ENCODE results near the gene GMDS. TPM values are rescaled to one million over a fixed set of nuclear protein-coding genes. Genes with fewer than 3 reads are reported as not detected.

The GMDS gene
- total and polyA plus RNA-seq, 2 of the 13 experiments (the other 11 are each of a cell fraction or from before 2014, with no cell fraction given): 64.4 to 112 TPM

DNA sequence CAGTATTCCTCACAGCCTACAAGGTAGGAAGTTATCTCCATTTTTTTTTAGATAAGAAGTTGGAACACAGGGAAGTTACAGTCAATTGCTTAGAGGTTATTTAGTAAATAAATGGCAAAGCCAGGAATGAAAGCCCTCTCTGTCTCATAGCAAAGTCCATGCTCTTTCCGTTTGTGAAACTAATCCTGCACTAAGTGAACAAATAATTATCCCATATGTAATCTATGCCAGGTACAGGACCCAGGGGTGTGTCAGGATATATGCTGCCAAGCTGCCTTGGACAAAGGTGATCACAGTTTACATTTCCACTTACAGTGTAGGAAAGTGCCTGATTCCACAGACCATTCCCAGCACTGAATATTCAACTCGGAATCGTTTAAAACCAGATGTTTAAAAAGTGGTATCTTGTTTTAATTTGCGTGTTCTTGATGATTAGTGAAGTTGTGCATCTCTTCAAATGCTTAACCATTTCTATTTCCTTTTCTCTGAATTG is 13.6 kb upstream of the GMDS start (continued):
- TF ChIP-seq PCBP1 (IDR thresholded peaks at IDR 0.05; ENCODE audit: borderline replicate concordance, low read depth, low read length): no peak
- no peak for TF ChIP-seq GATAD1 (CRISPR knock-in tag; IDR thresholded peaks at IDR 0.05)
- TF ChIP-seq, protein P1, sequence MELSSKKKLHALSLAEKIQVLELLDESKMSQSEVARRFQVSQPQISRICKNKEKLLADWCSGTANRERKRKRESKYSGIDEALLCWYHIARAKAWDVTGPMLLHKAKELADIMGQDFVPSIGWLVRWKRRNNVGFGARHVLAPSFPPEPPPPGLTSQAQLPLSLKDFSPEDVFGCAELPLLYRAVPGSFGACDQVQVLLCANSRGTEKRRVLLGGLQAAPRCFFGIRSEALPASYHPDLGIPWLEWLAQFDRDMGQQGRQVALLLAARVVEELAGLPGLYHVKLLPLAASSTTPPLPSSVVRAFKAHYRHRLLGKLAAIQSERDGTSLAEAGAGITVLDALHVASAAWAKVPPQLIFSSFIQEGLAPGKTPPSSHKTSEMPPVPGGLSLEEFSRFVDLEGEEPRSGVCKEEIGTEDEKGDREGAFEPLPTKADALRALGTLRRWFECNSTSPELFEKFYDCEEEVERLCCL (CRISPR knock-in tag; IDR thresholded peaks at IDR 0.05; ENCODE audit: borderline replicate concordance): no peak
- TF ChIP-seq ZBTB2 (CRISPR knock-in tag; IDR thresholded peaks at IDR 0.05; ENCODE audit: low read depth): no peak
- no peak for TF ChIP-seq ZKSCAN1 (IDR thresholded peaks at IDR 0.05; ENCODE audit: low read length)
- TF ChIP-seq KLF16 (CRISPR knock-in tag; IDR thresholded peaks at IDR 0.05): peak in 1 of 2 experiments; percentile 74; a peak in 1 of 4 replicates
- no peak for TF ChIP-seq TSC22D2 (CRISPR knock-in tag; IDR thresholded peaks at IDR 0.05; ENCODE audit: borderline replicate concordance)
- no peak for TF ChIP-seq ZNF619 (CRISPR knock-in tag; IDR thresholded peaks at IDR 0.05)
- TF ChIP-seq ZNF816 (CRISPR knock-in tag; IDR thresholded peaks at IDR 0.05; ENCODE audit: borderline replicate concordance): no peak
- no peak for TF ChIP-seq PTBP1 (IDR thresholded peaks at IDR 0.05; ENCODE audit: low read depth, low read length, poor library complexity, severe bottlenecking)
- TF ChIP-seq SMAD3 (CRISPR knock-in tag; IDR thresholded peaks at IDR 0.05): no peak
- TF ChIP-seq SRY (CRISPR knock-in tag; IDR thresholded peaks at IDR 0.05): no peak
- no peak for TF ChIP-seq ZSCAN25 (CRISPR knock-in tag; IDR thresholded peaks at IDR 0.05)
- TF ChIP-seq, protein P2, sequence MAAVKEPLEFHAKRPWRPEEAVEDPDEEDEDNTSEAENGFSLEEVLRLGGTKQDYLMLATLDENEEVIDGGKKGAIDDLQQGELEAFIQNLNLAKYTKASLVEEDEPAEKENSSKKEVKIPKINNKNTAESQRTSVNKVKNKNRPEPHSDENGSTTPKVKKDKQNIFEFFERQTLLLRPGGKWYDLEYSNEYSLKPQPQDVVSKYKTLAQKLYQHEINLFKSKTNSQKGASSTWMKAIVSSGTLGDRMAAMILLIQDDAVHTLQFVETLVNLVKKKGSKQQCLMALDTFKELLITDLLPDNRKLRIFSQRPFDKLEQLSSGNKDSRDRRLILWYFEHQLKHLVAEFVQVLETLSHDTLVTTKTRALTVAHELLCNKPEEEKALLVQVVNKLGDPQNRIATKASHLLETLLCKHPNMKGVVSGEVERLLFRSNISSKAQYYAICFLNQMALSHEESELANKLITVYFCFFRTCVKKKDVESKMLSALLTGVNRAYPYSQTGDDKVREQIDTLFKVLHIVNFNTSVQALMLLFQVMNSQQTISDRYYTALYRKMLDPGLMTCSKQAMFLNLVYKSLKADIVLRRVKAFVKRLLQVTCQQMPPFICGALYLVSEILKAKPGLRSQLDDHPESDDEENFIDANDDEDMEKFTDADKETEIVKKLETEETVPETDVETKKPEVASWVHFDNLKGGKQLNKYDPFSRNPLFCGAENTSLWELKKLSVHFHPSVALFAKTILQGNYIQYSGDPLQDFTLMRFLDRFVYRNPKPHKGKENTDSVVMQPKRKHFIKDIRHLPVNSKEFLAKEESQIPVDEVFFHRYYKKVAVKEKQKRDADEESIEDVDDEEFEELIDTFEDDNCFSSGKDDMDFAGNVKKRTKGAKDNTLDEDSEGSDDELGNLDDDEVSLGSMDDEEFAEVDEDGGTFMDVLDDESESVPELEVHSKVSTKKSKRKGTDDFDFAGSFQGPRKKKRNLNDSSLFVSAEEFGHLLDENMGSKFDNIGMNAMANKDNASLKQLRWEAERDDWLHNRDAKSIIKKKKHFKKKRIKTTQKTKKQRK (IDR thresholded peaks at IDR 0.05; ENCODE audit: low read length): no peak
- no peak for TF ChIP-seq ZNF776 (CRISPR knock-in tag; IDR thresholded peaks at IDR 0.05)
- TF ChIP-seq KAT2B (IDR thresholded peaks at IDR 0.05; ENCODE audit: borderline replicate concordance, low read depth, low read length): no peak
- TF ChIP-seq ZNF383 (CRISPR knock-in tag; IDR thresholded peaks at IDR 0.05; ENCODE audit: borderline replicate concordance): no peak
- no peak for TF ChIP-seq ZBTB7B (CRISPR knock-in tag; IDR thresholded peaks at IDR 0.05)
- TF ChIP-seq NFE2L1 (CRISPR knock-in tag; IDR thresholded peaks at IDR 0.05; ENCODE audit: borderline replicate concordance): no peak
- TF ChIP-seq, protein P3, sequence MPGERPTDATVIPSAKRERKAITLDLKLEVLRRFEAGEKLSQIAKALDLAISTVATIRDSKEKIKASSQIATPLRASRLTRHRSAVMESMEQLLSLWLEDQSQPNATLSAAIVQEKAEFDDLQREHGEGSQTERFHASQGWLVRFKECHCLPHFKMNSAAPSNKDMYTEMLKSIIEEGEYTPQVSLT (CRISPR knock-in tag; IDR thresholded peaks at IDR 0.05; ENCODE audit: borderline replicate concordance, low read depth): no peak
- TF ChIP-seq ZNF33A (CRISPR knock-in tag; IDR thresholded peaks at IDR 0.05; ENCODE audit: borderline replicate concordance): no peak
